ENCODE data around the gene CLEC2B.
"Not testable (repeated sequence)": the region's sequence is repeated elsewhere in the genome, so short reads cannot be mapped to it uniquely, and the experiment has no call there.

- not testable (repeated sequence) for TF ChIP-seq CTCF (IDR thresholded peaks at IDR 0.05); ZFX (IDR thresholded peaks at IDR 0.05; ENCODE audit: borderline replicate concordance)
Measured at GRCh38 chr12:9876120-9876519, 7.0 kb upstream of the CLEC2B start.
